Measurements from ENCODE around the gene TMEM53. TPM values are rescaled to one million over a fixed set of nuclear protein-coding genes. Genes with fewer than 3 reads are reported as not detected.

Gene TMEM53
- total and polyA plus RNA-seq, 2 donors (not counting 3 experiments of a cell fraction or from before 2014, with no cell fraction given), result 5.3 to 16.5 TPM

- Histone ChIP-seq H3K27ac (ENCODE audit: insufficient read depth, low read depth, low read length) (no peak overlapping the region), H3K9ac (replicated peaks; ENCODE audit: extremely low read depth, insufficient read depth, low read length) (no peak overlapping the region), H3K9me1 (replicated peaks; ENCODE audit: control insufficient read depth, extremely low read depth, insufficient read depth, low read length) (no peaks in the 10 kb centered on the region), H3K4me1 (ENCODE audit: control insufficient read depth, extremely low read depth, insufficient read depth, low read length) (no peaks in the 10 kb centered on the region), H3K79me2 (ENCODE audit: control insufficient read depth, insufficient read depth, low read length) (no peaks in the 10 kb centered on the region), H3K27me3 (ENCODE audit: control insufficient read depth in 2 of 2, insufficient read depth in 2 of 2, low read length in 2 of 2) (peaks cover 15 to 25% of the 10 kb centered on the region in 2 experiments), H2AFZ (ENCODE audit: low read depth, low read length) (no peak overlapping the region), H3K4me3 (replicated peaks in 1 of 3; ENCODE audit: insufficient read depth in 1 of 3, low read depth in 1 of 3, low read length in 3 of 3) (no peak overlapping the region), H3K9me3 (replicated peaks; ENCODE audit: control insufficient read depth, insufficient read depth, low read length) (no peaks in the 10 kb centered on the region), H4K20me1 (replicated peaks; ENCODE audit: control insufficient read depth, extremely low read depth, insufficient read depth, low read length) (no peaks in the 10 kb centered on the region), H3K36me3 (ENCODE audit: control insufficient read depth in 2 of 2, extremely low read depth in 1 of 2, insufficient read depth in 2 of 2, low read length in 2 of 2) (no peaks in the 10 kb centered on the region), H3K4me2 (ENCODE audit: insufficient read depth, low read length) (no peak overlapping the region)
- dilution Hi-C loops (cut with MboI; ENCODE audit: extremely low pct_ligation_motif_present, low sequenced_read_pairs) (no loop called here), intact Hi-C loops (cut with micrococcal nuclease) (no loop called here)
- no peak for TF ChIP-seq FOS (IDR thresholded peaks at IDR 0.05; ENCODE audit: borderline replicate concordance, insufficient read depth, low read length)
- DNase-seq (ENCODE audit: low read depth, low spot score) (no peak), FAIRE-seq (no peak)
- no TSS peak for BruUV-seq (replicated peaks)
- POLR2A ChIA-PET, result no interaction called here
- CTCF ChIA-PET, result interaction anchor here (3.2 kb wide), 1 partner anchor 30 kb away, joined by 11 read pairs; no protein-coding TSS in a partner anchor
These were observed 52.4 kb downstream of the TMEM53 start for GRCh38 chr1:44621841-44622286.

GRCh38 chr1:44620072-44620471 lies 54.2 kb downstream of the TMEM53 start:
- H3K4me2 ChIP-seq (ENCODE audit: insufficient read depth, low read length), result no peak overlapping the region
- H2AFZ ChIP-seq (ENCODE audit: low read depth, low read length), result no peak overlapping the region
- BruUV-seq (replicated peaks), result no TSS peak
- no peak overlapping the region for H3K4me3 ChIP-seq (replicated peaks in 1 of 3; ENCODE audit: insufficient read depth in 1 of 3, low read depth in 1 of 3, low read length in 3 of 3)
- no peak overlapping the region for H3K27ac ChIP-seq (ENCODE audit: insufficient read depth, low read depth, low read length)
- ChIA-PET CTCF (interaction anchor here (0.8 to 3.2 kb wide), 4 partner anchors 8 to 32 kb away, joined by 3 to 11 read pairs (median 4); no protein-coding TSS in a partner anchor), POLR2A (no interaction called here)
- no peak for TF ChIP-seq EZH2 (IDR thresholded peaks at IDR 0.05; ENCODE audit: borderline replicate concordance, low read depth, low read length, severe bottlenecking)
- FAIRE-seq (no peak), DNase-seq (ENCODE audit: low read depth, low spot score) (no peak)
- H3K9ac ChIP-seq (replicated peaks; ENCODE audit: extremely low read depth, insufficient read depth, low read length), result no peak overlapping the region
- H3K27me3 ChIP-seq (ENCODE audit: control insufficient read depth in 2 of 2, insufficient read depth in 2 of 2, low read length in 2 of 2), result peaks cover 33 to 43% of the 10 kb centered on the region in 2 experiments
- H3K9me1 ChIP-seq (replicated peaks; ENCODE audit: control insufficient read depth, extremely low read depth, insufficient read depth, low read length), result no peaks in the 10 kb centered on the region
- no peaks in the 10 kb centered on the region for H3K9me3 ChIP-seq (replicated peaks; ENCODE audit: control insufficient read depth, insufficient read depth, low read length)
- H4K20me1 ChIP-seq (replicated peaks; ENCODE audit: control insufficient read depth, extremely low read depth, insufficient read depth, low read length), result no peaks in the 10 kb centered on the region
- dilution Hi-C loops (cut with MboI; ENCODE audit: extremely low pct_ligation_motif_present, low sequenced_read_pairs) (no loop called here), intact Hi-C loops (cut with micrococcal nuclease) (no loop called here)
- H3K4me1 ChIP-seq (ENCODE audit: control insufficient read depth, extremely low read depth, insufficient read depth, low read length), result no peaks in the 10 kb centered on the region
- H3K79me2 ChIP-seq (ENCODE audit: control insufficient read depth, insufficient read depth, low read length), result no peaks in the 10 kb centered on the region
- H3K36me3 ChIP-seq (ENCODE audit: control insufficient read depth in 2 of 2, extremely low read depth in 1 of 2, insufficient read depth in 2 of 2, low read length in 2 of 2), result no peaks in the 10 kb centered on the region

All from endothelial cell of umbilical vein (primary cell).